Measurements from ENCODE around the gene SPNS3. TPM values are rescaled to one million over a fixed set of nuclear protein-coding genes. Genes with fewer than 3 reads are reported as not detected.

SPNS3 gene
- total RNA-seq, 1 donor from 2014 or later, result not detected

- H3K27me3 Mint-ChIP-seq, result peaks cover 6% of the 10 kb centered on the region
- TF ChIP-seq, protein P1, sequence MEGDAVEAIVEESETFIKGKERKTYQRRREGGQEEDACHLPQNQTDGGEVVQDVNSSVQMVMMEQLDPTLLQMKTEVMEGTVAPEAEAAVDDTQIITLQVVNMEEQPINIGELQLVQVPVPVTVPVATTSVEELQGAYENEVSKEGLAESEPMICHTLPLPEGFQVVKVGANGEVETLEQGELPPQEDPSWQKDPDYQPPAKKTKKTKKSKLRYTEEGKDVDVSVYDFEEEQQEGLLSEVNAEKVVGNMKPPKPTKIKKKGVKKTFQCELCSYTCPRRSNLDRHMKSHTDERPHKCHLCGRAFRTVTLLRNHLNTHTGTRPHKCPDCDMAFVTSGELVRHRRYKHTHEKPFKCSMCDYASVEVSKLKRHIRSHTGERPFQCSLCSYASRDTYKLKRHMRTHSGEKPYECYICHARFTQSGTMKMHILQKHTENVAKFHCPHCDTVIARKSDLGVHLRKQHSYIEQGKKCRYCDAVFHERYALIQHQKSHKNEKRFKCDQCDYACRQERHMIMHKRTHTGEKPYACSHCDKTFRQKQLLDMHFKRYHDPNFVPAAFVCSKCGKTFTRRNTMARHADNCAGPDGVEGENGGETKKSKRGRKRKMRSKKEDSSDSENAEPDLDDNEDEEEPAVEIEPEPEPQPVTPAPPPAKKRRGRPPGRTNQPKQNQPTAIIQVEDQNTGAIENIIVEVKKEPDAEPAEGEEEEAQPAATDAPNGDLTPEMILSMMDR (IDR thresholded peaks at IDR 0.05; ENCODE audit: unreplicated experiment), result no peak
These were observed 42.3 kb downstream of the SPNS3 start for GRCh38 chr17:4476017-4476416.

GRCh38 chr17:4476511-4477070, 42.9 kb downstream of the SPNS3 start:
- TF ChIP-seq, protein P1 (IDR thresholded peaks at IDR 0.05; ENCODE audit: unreplicated experiment), result no peak
- Mint-ChIP-seq H3K27ac (no peak overlapping the region), H3K4me3 (ENCODE audit: low read depth) (no peak overlapping the region), H3K9me3 (ENCODE audit: low read depth) (no peaks in the 10 kb centered on the region), H3K27me3 (peaks cover 6% of the 10 kb centered on the region), H3K36me3 (ENCODE audit: insufficient read depth) (no peaks in the 10 kb centered on the region), H3K4me1 (ENCODE audit: low read depth) (peaks cover 12% of the 10 kb centered on the region)
- no peak for DNase-seq (ENCODE audit: low spot score, unreplicated experiment)

More at GRCh38 chr17:4476017-4476416, 42.3 kb downstream of the SPNS3 start:
- Mint-ChIP-seq H3K9me3 (ENCODE audit: low read depth) (no peaks in the 10 kb centered on the region), H3K27ac (no peak overlapping the region), H3K36me3 (ENCODE audit: insufficient read depth) (no peaks in the 10 kb centered on the region), H3K4me1 (ENCODE audit: low read depth) (peaks cover 8% of the 10 kb centered on the region), H3K4me3 (ENCODE audit: low read depth) (no peak overlapping the region)
- DNase-seq (ENCODE audit: low spot score, unreplicated experiment), result no peak

DNA sequence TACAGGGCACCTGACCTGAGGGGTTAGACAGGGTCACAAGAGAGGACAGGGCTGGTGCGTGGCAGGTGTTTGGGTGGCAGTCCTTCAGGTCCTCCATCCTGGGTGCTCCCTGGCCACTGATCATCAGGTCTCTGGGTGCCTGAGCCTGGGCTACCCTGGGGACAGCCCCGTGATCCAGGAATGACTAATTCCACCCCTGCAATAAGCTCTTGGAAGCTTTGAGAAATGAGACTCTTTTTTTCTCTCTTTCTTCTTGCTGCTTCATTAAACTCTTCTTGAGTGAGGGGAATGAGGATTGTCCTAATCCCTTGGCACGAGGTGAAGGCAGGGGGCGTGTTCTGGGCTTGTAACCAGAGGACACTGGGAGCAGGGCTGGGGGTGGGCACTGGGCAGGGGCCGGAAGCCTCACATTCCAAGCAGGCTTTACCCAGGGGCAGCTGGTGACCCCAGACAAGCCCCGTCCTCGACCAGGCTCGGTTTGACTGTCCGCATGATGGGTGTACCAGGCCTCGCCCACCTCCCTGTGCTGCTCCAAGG, 43.6 kb downstream of the SPNS3 start:
- TF ChIP-seq, protein P1 (IDR thresholded peaks at IDR 0.05; ENCODE audit: unreplicated experiment), result no peak
- no peak for DNase-seq (ENCODE audit: low spot score, unreplicated experiment)
- peaks cover 3% of the 10 kb centered on the region for H3K27me3 Mint-ChIP-seq
- H3K4me1 Mint-ChIP-seq (ENCODE audit: low read depth), result peaks cover 12% of the 10 kb centered on the region
- no peak overlapping the region for H3K27ac Mint-ChIP-seq
- no peak overlapping the region for H3K4me3 Mint-ChIP-seq (ENCODE audit: low read depth)
- no peaks in the 10 kb centered on the region for H3K9me3 Mint-ChIP-seq (ENCODE audit: low read depth)
- H3K36me3 Mint-ChIP-seq (ENCODE audit: insufficient read depth), result no peaks in the 10 kb centered on the region

DNA sequence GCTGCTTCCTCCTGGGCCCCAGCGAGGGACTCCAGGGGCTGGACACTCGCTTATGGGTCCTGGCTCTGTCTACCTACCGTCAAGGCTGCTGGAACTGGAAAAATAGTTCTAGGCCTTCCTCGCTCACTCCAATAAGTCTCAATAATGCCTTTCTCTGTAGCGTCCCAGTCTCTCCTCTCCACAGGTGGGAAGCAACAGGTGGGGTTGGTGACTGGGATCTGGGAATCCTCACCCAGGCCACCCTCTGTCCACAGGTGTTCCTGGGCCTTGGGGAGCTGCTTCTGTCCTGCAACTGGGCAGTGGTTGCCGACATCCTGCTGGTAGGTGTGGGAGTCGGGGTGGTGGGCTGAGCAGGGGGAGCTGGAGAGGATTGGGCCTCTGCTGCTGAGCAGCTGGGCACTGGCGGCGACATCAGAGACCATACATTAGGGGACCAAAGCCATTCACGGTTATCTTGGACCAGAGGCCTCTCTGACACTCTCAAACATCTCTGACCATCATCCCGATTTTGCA, 44.6 kb downstream of the SPNS3 start:
- Mint-ChIP-seq H3K9me3 (ENCODE audit: low read depth) (no peaks in the 10 kb centered on the region), H3K27ac (no peak overlapping the region)
- DNase-seq (ENCODE audit: low spot score, unreplicated experiment), result no peak

GRCh38 chr17:4479340-4479981, 45.7 kb downstream of the SPNS3 start:
- no peak overlapping the region for H3K4me3 Mint-ChIP-seq (ENCODE audit: low read depth)
- TF ChIP-seq, protein P1 (IDR thresholded peaks at IDR 0.05; ENCODE audit: unreplicated experiment), result no peak
- peaks cover 12% of the 10 kb centered on the region for H3K4me1 Mint-ChIP-seq (ENCODE audit: low read depth)
- no peaks in the 10 kb centered on the region for H3K9me3 Mint-ChIP-seq (ENCODE audit: low read depth)
- H3K27ac Mint-ChIP-seq, result no peak overlapping the region
- no peak for DNase-seq (ENCODE audit: low spot score, unreplicated experiment)
- H3K27me3 Mint-ChIP-seq, result peaks cover 7% of the 10 kb centered on the region
- H3K36me3 Mint-ChIP-seq (ENCODE audit: insufficient read depth), result no peaks in the 10 kb centered on the region

More for the DNA sequence above, 44.6 kb downstream of the SPNS3 start:
- Mint-ChIP-seq H3K4me3 (ENCODE audit: low read depth) (no peak overlapping the region), H3K4me1 (ENCODE audit: low read depth) (peaks cover 12% of the 10 kb centered on the region), H3K27me3 (peaks cover 3% of the 10 kb centered on the region), H3K36me3 (ENCODE audit: insufficient read depth) (no peaks in the 10 kb centered on the region)
- TF ChIP-seq, protein P1 (IDR thresholded peaks at IDR 0.05; ENCODE audit: unreplicated experiment), result no peak

Data from progenitor cell of endocrine pancreas (in vitro differentiated cells).